NCI-H226 (cell line): Measurements from ENCODE around the gene SCGB2B2.
A peak's percentile ranks its signal among the peaks of the same experiment; 100 is the strongest.
"Not testable (repeated sequence)": the region's sequence is repeated elsewhere in the genome, so short reads cannot be mapped to it uniquely, and the experiment has no call there.

Source experiments
- DNase-seq: peaks from one replicate; pipeline ENCODE4 v3.0.0-alpha.2; 2015

The SCGB2B2 gene, protein sequence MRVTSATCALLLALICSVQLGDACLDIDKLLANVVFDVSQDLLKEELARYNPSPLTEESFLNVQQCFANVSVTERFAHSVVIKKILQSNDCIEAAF

DNA sequence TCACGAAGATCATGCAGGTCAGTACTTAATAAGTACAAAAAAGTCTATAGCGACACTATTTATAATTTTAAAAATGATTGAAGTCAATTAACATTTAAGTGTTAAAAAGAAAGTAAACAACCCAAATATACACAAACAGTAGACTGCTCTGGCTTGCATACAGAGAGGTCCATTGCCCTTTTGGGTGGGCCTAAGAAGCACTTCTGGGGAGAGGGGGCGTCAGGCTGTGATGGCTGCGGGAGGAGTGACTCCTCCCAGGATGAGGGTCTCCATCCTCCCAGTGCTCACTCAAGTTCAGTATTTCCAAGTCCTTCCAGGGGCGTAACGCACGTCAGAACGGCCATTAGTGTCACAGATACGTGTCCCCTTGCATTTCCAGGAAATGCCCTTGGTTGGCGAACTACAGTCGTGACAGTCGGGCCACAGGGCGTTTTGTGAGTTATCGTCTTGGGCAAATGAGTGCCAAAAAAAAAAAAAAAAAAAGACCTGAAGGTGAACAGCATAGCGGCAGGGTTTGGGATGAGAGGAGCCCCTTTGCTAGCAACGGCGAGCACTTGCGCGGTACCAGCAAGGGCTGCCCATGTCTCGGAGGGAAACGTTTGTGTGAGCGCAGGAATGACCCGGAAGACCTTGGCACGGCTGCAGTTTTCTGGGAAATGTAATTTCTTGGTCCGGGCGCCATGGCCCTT lies at the start of gene SCGB2B2:
Gene SCGB2B2 (minus strand): TSS at position 463 of the 689 bp plus-strand sequence. CDS start 82,596 bp downstream, outside the sequence.
- DNase-seq: peak; percentile 67

DNA sequence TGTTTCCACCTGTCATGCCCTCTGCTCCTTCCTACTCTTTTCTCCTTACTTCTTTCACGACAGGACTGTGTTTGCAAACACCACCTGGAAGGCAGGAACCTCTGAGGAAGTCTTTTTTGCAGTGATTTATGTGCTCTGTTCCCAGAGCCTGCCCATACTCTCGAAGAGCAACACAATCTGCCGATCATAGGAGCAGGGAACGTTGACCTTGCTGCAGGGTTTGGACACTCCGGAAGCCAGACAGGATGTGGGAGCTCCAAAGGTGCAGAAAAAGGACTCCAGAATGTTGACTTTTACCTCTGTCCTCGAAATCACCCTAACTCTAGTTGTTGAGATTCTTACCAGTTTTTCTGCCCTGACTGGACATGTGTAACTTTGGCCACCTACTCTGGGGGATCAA lies 48.4 kb upstream of the SCGB2B2 start:
- no peak for DNase-seq

DNA sequence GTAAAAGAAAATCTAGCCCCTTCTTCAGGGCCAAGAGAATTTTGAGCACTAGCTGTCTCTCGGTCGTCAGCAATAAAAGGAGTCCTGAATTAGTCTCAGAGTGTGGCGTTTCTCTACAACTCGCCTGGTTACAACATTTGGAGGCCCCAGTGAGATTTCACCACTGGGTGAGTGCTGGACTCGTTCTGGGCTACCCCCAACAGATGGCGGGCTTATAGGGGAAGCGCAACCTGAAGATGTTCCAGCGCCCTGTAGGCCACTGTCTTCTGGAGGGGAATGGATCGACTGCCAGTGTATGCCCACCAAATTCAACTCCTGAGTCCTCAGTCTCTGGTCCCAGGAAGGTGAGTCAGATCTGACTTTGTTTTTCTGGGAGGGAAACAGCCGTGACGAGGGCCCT lies 45.4 kb upstream of the SCGB2B2 start:
- DNase-seq: peak; percentile 19

DNA sequence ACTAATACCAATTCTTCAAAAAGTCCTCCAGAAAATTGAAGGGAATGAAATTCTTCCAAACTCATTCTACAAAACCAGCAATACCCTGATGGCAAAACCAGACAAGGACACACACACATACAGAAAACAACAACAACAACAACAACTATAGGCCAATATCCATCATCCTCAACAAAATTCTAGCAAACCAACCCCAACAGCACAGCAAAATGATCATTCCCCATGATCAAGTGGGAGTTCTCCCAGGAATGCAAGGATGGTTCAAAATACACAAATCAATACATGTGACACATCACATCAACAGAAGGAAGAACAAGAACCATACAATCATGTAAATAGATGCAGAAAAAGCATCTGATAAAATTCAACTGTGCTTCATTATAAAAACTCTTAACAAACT lies 38.4 kb upstream of the SCGB2B2 start:
- no peak for DNase-seq

DNA sequence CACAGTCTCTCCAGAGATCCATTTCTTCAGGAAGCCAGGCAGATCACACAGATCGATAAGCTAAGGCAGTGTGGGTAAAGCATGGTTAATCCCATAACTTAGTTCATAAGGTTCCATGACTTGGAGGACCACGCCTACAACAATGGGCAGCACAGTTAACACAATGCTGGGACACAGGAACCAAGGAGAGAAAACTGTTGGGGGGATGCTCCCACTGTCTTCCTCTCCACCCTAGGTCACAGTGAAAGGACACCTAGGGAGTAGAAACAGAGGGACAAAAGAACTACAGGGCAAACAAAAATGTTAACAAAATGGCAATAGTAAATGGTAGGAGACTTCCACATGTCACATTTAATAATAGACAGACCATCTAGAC lies 36.3 kb upstream of the SCGB2B2 start:
- no peak for DNase-seq

DNA sequence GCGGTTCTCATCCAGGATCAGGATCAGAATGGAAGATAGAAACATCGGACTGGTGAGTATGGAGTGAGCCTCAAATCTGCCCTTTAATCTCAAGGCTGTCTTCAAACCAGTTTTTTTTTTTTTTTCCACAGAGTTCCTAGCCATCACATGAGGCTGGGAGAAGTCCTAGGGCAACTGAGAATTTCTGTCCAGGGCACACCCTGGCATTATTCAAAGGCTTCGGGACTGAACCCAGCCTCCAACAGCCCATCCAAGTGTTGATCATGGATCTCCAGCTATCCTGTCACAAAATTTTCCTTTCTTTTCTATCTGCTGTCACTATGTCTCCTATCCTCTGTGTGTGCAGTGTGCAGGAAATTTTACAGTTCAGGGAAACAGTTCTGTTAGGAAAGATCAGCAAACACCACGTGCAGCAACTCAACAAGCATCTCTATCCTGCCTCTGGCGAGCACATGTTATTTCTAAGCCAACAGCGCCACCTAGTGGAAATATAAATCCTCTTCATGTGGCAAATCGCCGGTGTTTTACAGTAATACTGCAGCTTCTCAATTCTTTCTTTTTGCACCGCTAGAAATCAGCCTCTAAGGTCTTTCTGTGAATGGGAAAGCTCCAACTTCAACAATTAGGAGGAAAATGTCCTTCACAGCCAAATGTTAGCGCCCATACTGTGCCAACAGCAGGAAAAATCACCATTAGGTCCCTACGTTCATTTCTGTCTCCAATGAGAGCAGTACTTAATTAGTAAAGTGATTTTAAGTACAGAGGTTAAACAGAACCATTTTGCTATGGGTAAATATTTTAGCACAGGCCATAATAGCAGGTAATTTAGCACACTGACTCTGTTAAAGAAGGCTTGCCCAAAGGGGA lies 35.7 kb upstream of the SCGB2B2 start:
- DNase-seq: peak; percentile 52

DNA sequence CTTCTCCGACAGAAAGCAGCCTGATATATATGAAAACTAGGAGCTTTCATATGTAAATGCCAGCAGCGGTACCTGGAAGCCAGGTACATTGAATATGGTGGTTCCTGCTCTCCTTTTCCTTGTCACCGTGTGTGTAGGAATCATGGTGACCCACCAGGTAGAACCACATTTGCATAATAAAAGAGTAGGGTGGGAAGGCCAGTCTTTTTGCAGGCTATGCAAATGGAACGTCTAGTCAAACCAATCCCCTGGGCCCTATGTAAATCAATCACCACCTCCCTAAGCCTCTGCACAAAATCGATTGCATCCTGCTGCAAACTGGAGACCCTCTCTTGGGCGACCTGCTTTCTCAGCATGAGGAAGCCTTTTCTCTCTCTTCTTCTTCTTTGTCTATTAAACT lies 34.9 kb upstream of the SCGB2B2 start:
- DNase-seq: no peak

DNA sequence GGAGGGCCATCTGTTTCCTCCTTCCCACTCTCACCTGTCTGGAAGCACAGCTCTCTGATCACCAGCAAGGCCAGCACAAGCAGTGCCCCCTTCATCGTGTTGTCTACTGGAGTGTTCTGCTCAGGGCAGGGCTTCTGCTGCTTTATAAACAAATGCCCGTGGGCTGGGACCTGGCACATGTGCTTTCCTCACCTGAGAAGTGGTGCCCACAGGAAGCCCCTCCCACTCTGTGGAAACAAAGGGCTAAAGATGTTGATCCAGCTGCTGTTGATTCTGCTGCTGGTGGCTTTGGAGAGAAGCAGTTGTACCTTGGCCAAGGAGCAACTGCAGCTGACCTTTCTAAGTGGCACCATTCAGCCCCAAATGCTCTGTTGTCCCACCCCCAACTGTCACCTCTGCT lies 30.7 kb upstream of the SCGB2B2 start:
- DNase-seq: no peak

DNA sequence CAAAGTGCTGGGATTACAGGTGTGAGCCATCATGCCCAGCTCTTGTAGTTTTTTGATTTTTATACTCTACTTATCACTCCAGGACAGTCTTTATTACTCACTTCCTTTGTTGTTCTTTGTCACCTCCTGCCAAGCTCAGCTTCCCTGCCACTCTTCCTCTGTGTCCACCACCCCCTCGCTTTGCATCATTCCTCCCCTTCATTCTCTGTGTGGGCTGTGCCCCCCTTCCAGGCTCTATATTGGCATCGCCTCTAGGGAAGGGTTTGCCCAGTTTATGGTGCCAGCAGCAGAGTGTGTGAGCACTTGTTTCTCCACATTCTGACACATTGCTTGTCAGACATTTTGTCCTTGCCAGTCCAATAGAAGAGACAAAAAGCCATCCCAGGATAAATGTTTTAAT lies 15.6 kb upstream of the SCGB2B2 start:
- DNase-seq: no peak

DNA sequence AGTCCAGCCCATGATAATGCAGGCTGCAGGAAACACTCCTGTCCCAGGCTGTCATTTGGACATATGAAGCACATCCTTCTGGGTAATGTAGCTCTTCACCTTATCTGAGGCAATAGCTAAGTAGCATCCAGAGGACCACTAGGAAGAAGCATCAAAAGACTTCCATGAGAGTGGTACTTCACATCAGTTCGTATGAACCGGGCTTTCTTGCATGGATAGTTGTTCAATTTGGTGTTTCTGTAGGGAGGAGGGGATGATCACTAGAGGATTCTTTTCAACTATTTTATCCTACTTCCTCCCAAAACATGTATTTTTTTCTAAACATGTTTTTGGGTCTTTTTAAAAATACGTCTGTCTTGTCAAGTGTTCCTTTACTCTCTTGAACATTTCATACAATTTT lies 13.4 kb upstream of the SCGB2B2 start:
- DNase-seq: no peak

DNA sequence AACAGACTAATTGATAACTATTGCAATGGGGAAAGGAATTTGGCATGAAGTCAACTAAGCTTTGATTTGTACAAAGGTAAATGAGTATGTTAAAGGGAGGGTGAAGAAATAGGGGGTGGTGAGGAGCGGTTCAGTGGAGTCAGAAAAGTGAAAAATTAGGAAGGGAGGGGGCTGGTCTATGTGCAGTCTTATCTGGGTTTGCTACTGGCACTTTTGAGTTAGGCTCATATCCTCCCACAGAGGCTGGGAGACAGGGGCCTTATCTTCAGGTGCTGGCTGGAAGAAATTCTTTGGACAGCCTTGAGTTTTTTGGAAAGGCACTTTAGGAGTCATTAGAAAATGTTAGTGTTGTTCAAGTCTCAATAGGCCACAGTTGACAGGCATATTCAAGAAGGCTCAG lies 11.6 kb upstream of the SCGB2B2 start:
- no peak for DNase-seq

DNA sequence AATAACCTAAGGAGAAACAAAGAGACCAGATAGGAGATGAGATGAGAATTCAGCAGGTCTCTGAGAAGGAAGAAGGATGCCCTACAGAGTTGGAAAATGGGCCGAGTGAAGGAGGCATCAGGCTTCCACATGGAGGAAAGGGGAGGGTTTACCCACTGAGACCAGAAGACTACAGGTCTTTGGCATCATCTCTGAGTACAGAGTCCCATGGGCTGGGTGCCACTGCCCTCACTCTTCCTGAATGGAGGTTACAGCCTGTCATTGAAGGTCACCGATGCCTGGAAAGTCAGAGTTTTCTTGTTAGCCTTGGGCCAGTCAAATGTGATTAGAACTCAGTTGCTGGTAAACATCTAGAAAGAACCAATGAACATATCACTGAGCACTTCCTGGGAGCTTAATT lies 10.4 kb upstream of the SCGB2B2 start:
- DNase-seq: no peak

DNA sequence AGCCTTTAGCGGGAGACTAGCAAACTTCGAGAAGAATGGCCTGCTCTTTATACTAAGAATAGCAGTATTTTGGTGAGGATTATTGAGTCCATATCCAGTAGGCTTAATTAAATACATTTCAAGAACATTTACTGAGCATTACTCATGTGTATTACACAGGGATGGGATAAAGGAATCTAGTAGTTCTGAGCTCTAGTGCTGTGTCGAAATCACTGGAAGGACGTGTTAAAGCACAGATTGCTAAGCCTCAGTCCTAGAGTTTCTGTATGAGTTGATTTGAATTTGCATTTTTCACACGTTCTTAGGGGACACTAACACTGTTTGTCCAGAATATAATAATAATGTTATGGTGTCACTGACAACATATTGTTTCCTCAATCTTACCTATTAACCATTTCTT lies 9.5 kb upstream of the SCGB2B2 start:
- no peak for DNase-seq

DNA sequence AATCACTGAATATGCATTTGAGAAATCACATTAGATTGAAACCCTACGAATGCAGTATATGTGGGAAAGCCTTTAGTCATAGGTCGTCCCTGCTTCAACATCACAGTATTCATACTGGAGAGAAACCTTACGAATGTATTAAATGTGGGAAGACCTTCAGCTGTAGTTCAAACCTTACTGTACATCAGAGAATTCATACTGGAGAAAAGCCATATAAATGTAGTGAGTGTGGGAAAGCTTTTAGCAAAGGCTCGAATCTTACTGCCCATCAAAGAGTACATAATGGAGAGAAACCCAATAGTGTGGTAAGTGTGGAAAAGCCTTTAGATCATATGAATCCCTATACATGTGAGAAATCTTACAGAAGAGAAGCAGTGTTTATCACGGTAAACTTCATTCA lies 8.3 kb upstream of the SCGB2B2 start:
- not testable (repeated sequence) for DNase-seq

DNA sequence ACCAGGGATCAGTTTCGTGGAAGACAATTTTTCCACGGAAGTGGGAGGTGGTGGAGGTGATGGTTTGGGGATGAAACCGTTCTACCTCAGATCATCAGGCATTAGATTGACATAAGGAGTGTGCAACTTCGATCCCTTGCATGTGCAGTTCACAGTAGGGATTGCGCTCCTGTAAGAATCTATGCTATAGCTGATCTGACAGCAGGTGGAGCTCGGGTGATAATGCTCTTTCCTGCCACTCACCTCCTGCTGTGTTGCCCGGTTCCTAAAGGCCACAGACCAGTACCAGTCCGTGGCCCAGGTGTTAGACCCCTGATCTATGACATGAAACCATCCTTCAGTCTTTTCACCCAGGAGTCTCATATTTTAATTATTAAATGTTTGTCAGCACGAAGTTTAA lies 4.5 kb upstream of the SCGB2B2 start:
- no peak for DNase-seq

DNA sequence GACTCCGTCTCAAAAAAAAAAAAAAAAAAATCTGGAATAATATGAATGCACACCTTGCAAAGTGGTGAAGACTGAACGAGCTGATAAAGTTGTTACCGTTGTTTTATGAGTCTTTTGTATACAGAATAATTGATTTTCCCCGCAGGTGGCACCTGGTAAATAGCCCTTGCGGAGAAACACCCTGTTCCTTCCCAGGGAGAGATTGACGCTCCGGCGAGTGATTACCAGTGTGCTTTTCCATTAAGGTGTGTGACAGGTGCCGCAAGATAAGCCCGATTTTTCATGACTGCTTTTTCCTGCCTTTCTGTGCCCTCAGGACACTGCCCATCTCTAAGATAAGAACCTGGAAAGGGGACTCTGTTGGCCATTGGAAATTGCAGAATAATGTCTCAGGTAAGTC lies 1.5 kb upstream of the SCGB2B2 start:
- no peak for DNase-seq

DNA sequence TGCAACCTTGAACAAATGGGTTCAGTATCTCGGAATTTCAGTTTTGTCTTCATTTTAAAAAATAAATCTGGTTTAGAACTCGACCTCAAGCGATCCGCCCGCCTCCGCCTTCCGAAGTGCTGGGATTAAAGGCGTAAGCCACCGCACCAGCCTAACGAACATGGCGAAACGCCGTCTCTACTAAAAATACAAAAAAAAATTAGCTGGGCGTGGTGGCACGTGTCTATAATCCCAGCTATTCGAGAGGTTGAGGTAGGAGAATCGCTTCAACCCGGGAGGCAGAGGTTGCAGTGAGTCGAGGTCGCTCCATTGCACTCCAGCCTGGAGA lies 1.1 kb upstream of the SCGB2B2 start:
- DNase-seq: no peak

DNA sequence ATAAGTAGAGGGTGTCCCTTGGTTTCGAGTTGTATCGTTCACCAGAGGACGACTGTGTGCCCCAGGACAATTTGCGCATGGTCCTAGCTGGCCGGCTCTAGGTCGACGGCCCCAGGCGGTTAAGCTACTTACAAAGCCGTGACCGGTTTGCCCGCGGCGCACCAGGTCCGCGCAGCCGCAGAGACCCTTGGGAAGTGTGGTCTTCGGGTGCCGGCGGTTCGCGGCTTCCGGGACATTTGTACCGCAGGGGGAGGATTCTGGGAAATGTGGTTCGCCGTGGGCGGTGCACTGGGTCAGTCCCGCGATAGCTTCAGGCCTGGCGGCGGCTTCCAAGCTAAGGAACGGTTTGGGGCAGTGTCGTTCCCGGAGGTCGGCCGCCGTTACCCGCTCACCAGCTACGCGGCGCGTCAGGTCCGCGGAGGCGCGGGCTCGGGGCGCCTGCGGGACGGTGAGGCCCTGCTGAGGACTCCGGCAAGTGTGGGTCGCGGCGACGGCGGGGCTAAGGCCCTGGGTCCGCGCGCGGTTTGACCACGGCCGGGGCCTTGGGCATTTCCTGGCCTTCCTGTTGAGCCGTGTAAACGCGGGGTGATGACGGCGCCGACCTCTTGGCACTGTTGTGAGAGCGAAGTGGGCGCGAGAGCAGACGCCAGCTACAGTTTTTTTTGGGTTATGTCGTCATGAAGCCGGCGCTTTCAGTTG lies 576 bp upstream of the SCGB2B2 start, which contains the start of gene ZNF302:
Gene ZNF302 (plus strand): TSS at position 293 of the 699 bp plus-strand sequence. CDS start 1,127 bp downstream, outside the sequence.
- peak; percentile 92 for DNase-seq

DNA sequence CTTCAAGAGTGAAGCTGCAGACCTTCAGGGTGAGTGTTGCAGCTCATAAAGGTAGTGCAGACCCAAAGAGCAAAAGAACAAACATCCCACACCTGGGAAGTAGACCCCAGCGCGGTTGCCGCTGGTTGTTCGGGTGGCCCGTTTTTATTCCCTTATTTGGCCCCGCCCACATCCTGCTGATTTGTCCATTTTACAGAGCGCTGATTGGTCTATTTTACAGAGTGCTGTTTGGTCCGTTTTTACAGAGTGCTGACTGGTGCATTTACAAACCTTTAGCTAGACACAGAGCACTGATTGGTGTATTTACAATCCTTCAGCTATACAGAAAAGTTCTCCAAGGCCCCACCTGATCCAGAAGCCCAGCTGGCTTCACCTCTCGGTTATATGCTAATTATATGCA lies 1.0 kb downstream of the SCGB2B2 start:
- no peak for DNase-seq

DNA sequence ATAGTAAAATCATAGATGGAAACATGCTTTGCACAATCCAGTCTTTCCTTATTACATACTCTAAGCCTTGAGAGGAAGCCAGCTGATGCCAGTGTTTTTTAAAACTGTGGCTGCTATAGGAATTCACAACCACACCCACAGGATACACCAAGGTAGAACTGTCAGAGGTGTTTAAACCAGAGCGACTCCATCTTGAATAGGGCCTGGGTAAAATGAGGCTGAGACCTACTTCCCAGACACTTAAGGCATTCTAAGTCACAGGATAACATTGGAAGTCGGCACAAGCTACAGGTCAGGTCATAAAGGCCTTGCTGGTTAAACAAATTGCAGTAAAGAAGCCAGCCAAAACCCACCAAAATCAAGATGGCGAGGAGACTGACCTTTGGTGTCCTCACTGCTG lies 1.7 kb downstream of the SCGB2B2 start:
- DNase-seq: no peak

DNA sequence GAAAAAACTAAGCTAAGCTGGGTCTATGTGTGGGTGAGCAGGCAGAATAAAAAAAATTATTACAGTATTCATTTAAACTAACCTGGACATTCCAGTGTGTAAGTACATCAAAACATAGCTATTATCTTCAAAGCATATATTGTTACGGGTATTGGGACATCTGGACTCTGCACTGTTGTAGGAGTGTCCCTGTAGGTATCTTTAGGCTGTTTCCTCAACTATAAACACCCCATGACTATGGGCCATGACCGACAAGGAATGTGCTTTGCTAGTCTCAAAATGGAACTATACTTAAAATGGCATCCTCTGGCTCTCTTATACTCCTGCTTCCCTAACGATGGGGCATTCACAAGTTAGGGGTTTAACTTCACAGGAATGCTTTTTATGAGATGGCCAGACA lies 3.4 kb downstream of the SCGB2B2 start:
- DNase-seq: no peak

DNA sequence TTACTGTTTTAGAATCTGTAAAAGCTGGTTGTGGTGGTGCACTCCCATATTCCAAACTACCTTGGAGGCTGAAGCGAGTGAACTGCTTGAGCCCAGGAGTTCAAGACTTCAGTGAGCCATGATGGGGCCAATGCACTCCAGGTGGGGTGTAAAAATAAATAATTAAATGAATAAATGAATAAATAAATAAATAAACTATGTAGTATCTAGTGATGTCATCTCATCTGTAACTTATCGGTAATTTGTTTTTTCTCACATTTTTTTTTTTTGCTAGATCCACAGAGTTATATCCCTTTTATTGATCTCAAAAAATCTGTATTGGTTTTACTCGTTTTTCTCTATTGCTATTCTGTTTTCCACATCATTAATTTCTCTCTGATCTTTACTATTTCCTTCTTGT lies 5.0 kb downstream of the SCGB2B2 start:
- DNase-seq: no peak

DNA sequence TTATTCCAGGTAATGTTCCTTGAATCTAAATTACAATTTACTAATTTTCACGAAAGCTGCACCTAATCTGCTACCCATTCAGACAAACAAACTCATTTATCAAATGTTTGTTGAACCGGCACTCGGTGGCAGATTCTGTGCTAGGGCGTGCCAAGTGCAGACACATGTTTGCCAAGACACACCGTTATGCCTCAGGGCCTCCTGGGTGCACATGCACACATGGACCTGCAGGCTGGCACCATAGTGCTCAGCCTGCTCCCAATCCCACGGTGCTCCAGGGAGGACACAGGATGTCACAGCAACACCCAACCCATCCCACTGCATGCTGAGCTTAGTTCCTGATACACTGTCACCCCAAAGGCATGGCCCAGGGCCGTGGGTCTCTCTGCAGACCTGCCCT lies 7.7 kb downstream of the SCGB2B2 start:
- no peak for DNase-seq

DNA sequence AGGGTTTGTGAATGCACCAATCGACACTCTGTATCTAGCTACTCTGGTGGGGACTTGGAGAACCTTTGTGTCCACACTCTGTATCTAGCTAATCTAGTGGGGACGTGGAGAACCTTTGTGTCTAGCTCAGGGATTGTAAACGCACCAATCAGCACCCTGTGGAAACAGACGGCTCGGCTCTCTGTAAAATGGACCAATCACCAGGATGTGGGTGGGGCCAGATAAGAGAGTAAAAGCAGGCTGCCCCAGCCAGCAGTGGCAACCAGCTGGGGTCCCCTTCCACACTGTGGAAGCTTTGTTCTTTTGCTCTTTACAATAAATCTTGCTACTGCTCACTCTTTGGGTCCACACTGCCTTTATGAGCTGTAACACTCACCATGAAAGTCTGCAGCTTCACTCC lies 8.3 kb downstream of the SCGB2B2 start:
- not testable (repeated sequence) for DNase-seq
